Liver (tissue), 2 donors: ENCODE measurements around the gene CRYGB.

Experiments used
- CTCF ChIP-seq: fragments of 150-350 bp; IDR thresholded peaks from 2 replicates; pipeline ENCODE4 v1.5.1; 2017; ENCODE audit warnings: improper control_type of control experiment, low read depth, low read length; ENCODE audit not compliant: missing input control
- YY1 ChIP-seq: IDR thresholded peaks from 2 replicates; pipeline ENCODE4 v1.6.1; 2016; ENCODE audit warnings: antibody characterized with exemption, mild to moderate bottlenecking
- donor health status: healthy.

GRCh38 chr2:208099682-208100470, 46.1 kb downstream of the CRYGB start:
- TF ChIP-seq CTCF (no peak), YY1 (no peak)
